GM12878 (cell line): ENCODE results near the gene MAP4K2. TPM values are rescaled to one million over a fixed set of nuclear protein-coding genes. Genes with fewer than 3 reads are reported as not detected.

Experiments
- ATAC-seq: fragments of 200-7000 bp; cut with Tn5 transposase; 3 replicates; pipeline ENCODE4 v1.9.1; 2020; ENCODE audit warnings: mild to moderate bottlenecking, moderate library complexity
- BruUV-seq: library from RNA; stranded (reverse); fragments of 400-500 nt; replicated peaks from 2 replicates; lab custom pipeline; 2021; lab: Mats Ljungman, UMichigan
- CTCF ChIA-PET: fragments of 300-600 bp; sonication (Branson Sonifier 250); formaldehyde crosslinking; extraction: SDS; loops from one replicate; lab custom pipeline; 2021; ENCODE audit warnings: inconsistent platforms; lab: Yijun Ruan, JAX
- POLR2A ChIA-PET: fragments of 350-600 bp; formaldehyde crosslinking; extraction: SDS; loops from one replicate; lab custom pipeline; 2021; ENCODE audit warnings: inconsistent platforms; lab: Charles Lee
- RAD21 ChIA-PET: fragments of 300-600 bp; sonication (Branson Sonifier 250); formaldehyde crosslinking; loops from one replicate; lab custom pipeline; 2023; ENCODE audit warnings: antibody characterized with exemption; ENCODE audit not compliant: unreplicated experiment; lab: Charles Lee
- SMC1A ChIA-PET: fragments of 300-600 bp; sonication (Branson Sonifier 250); formaldehyde crosslinking; loops from one replicate; lab custom pipeline; 2023; ENCODE audit not compliant: unreplicated experiment, uncharacterized antibody; lab: Charles Lee
- DNase-seq: peaks from one replicate; pipeline ENCODE4 v3.0.0-alpha.2; 2011; ENCODE audit warnings: low read depth, low spot score
- FAIRE-seq: peaks from 3 replicates; lab custom pipeline; 2011; peaks lifted over from hg19 to GRCh38; lab: Jason Lieb, UNC
- H2AFZ ChIP-seq: 2 replicates; pipeline ENCODE4 v1.6.0; 2011; ENCODE audit warnings: low read depth, low read length, control low read depth; ENCODE audit not compliant: control insufficient read depth
- H3K27ac ChIP-seq: 2 replicates; pipeline ENCODE4 v1.5.1; 2011; ENCODE audit warnings: control low read depth; ENCODE audit not compliant: control insufficient read depth, insufficient read depth
- H3K27me3 ChIP-seq, 2 experiments: replicated peaks in 1 of 2; 2 replicates each; pipeline versions ENCODE4 v1.6.0 to v1.6.1; 2011; ENCODE audit warnings: low read length in 1 of 2; ENCODE audit not compliant: control insufficient read depth in 2 of 2, insufficient read depth in 2 of 2
- H3K36me3 ChIP-seq, 2 experiments: 2 replicates each; pipeline ENCODE4 v1.5.1; 2011; ENCODE audit warnings: low read length in 1 of 2; ENCODE audit not compliant: control insufficient read depth in 2 of 2, insufficient read depth in 2 of 2
- H3K4me1 ChIP-seq: 2 replicates; pipeline ENCODE4 v1.6.1; 2011; ENCODE audit warnings: mild to moderate bottlenecking, low read length, moderate library complexity, mixed read lengths; ENCODE audit not compliant: control insufficient read depth, insufficient read depth
- H3K4me2 ChIP-seq: 2 replicates; pipeline ENCODE4 v1.6.0; 2011; ENCODE audit warnings: control low read depth; ENCODE audit not compliant: control insufficient read depth, insufficient read depth
- H3K4me3 ChIP-seq: fragments of 200-600 bp; sonication (generic); 2 replicates; pipeline ENCODE4 v1.5.1; 2016
- H3K79me2 ChIP-seq: 2 replicates; pipeline ENCODE4 v1.6.0; 2011; ENCODE audit warnings: low read length; ENCODE audit not compliant: control insufficient read depth, insufficient read depth
- H3K9ac ChIP-seq: 2 replicates; pipeline ENCODE4 v1.8.0; 2011; ENCODE audit warnings: low read length, control low read depth, mixed read lengths; ENCODE audit not compliant: control insufficient read depth, insufficient read depth
- H3K9me3 ChIP-seq: replicated peaks from 3 replicates; pipeline ENCODE4 v1.5.1; 2011; ENCODE audit warnings: mild to moderate bottlenecking, low read length; ENCODE audit not compliant: control insufficient read depth, insufficient read depth
- H4K20me1 ChIP-seq: 2 replicates; pipeline ENCODE4 v1.6.0; 2011; ENCODE audit not compliant: control insufficient read depth, insufficient read depth
- ATF3 ChIP-seq: IDR thresholded peaks from 2 replicates; pipeline ENCODE4 v1.6.1; 2011; ENCODE audit warnings: low read depth, mild to moderate bottlenecking, low read length, moderate library complexity, borderline replicate concordance; ENCODE audit errors: extremely low read depth
- BCL11A ChIP-seq: IDR thresholded peaks from 2 replicates; pipeline ENCODE4 v1.6.1; 2011; ENCODE audit warnings: low read depth, low read length
- BMI1 ChIP-seq: fragments of 450-650 bp; IDR thresholded peaks from 2 replicates; pipeline ENCODE4 v1.6.1; 2016; ENCODE audit warnings: mild to moderate bottlenecking, moderate library complexity, borderline replicate concordance
- ESRRA ChIP-seq: IDR thresholded peaks from 2 replicates; pipeline ENCODE4 v1.6.1; 2012; ENCODE audit warnings: mild to moderate bottlenecking, low read length, improper control_type of control experiment
- ETV6 ChIP-seq, 2 experiments: fragments of 450-650 bp in 1 of 2; IDR thresholded peaks in 1 of 2; conservative IDR thresholded peaks in 1 of 2; 2 replicates each; pipeline ENCODE4 v1.6.1; 2014; ENCODE audit warnings: antibody characterized with exemption in 1 of 2, borderline replicate concordance in 1 of 2, low read depth in 1 of 2, mild to moderate bottlenecking in 1 of 2, moderate library complexity in 1 of 2
- HCFC1 ChIP-seq: fragments of 150-350 bp; IDR thresholded peaks from 2 replicates; pipeline ENCODE4 v1.6.1; 2014; ENCODE audit warnings: low read length
- NR2C2 ChIP-seq: IDR thresholded peaks from 2 replicates; pipeline ENCODE4 v1.6.1; 2011; ENCODE audit warnings: borderline replicate concordance, low read depth; ENCODE audit not compliant: control insufficient read depth, insufficient read length
- PAX5 ChIP-seq: IDR thresholded peaks from 2 replicates; pipeline ENCODE4 v1.6.1; 2011; ENCODE audit warnings: low read depth, low read length, borderline replicate concordance
- PML ChIP-seq: IDR thresholded peaks from 2 replicates; pipeline ENCODE4 v1.6.1; 2012; ENCODE audit warnings: low read length, inconsistent platforms
- REST ChIP-seq: IDR thresholded peaks from 2 replicates; pipeline ENCODE4 v1.6.1; 2012; ENCODE audit warnings: mild to moderate bottlenecking, low read depth, low read length
- SMARCA5 ChIP-seq: fragments of 450-650 bp; IDR thresholded peaks from 2 replicates; pipeline ENCODE4 v1.6.1; 2017; ENCODE audit warnings: mild to moderate bottlenecking
- SPI1 ChIP-seq: IDR thresholded peaks from 2 replicates; pipeline ENCODE4 v1.6.1; 2011; ENCODE audit warnings: low read depth, mild to moderate bottlenecking, low read length, moderate library complexity, borderline replicate concordance; ENCODE audit not compliant: insufficient read depth
- TCF12 ChIP-seq: IDR thresholded peaks from 2 replicates; pipeline ENCODE4 v1.6.1; 2011; ENCODE audit warnings: low read depth, mild to moderate bottlenecking, low read length
- ZNF207 ChIP-seq: fragments of 450-650 bp; IDR thresholded peaks from 2 replicates; pipeline ENCODE4 v1.6.1; 2014; ENCODE audit warnings: antibody characterized with exemption, mild to moderate bottlenecking, borderline replicate concordance
- WGBS: methylation state at CpG from one replicate; pipeline ENCODE4 v1.1.6; 2016; ENCODE audit warnings: low lambda C conversion rate; ENCODE audit not compliant: insufficient replicate concordance, insufficient coverage; ENCODE audit errors: missing lambda C conversion rate; 5-methylcytosine and 5-hydroxymethylcytosine counted together
- in situ Hi-C: fragments of 300-500 bp; cut with MboI; formaldehyde crosslinking; loops from 9 replicates; pipeline ENCODE4 v1.14.3; 2018; ENCODE audit warnings: mixed read lengths
- intact Hi-C: fragments of 100-400 bp; cut with micrococcal nuclease; formaldehyde crosslinking; loops from one replicate; pipeline ENCODE4 v1.14.2; 2022; ENCODE audit not compliant: unreplicated experiment
- polyA plus RNA-seq, 11 experiments: library from polyadenylated mRNA; depleted of rRNA in 4 of 11; unstranded in 6 of 11; stranded (reverse) in 5 of 11; fragments of >200 nt; fragmentation: Nextera tagmentation in 4 of 11; fragmentation: Illumina TruSeq in 1 of 11; extraction: Ambion mirVana in 4 of 11; extraction: Trizol in 1 of 11; gene quantifications; 1 replicate in 1 of 11; 2 replicates in 10 of 11; pipeline versions ENCODE4 v1.2.1 to v1.2.3, GENCODE V29; 2011 to 2016; ENCODE audit warnings: inconsistent platforms in 2 of 11, missing spikeins in 2 of 11, low read depth in 1 of 11
- total RNA-seq, 4 experiments: library from RNA; depleted of rRNA in 3 of 4; stranded (reverse); fragments of >200 nt in 3 of 4; fragmentation: Illumina TruSeq in 1 of 4; extraction: Trizol in 1 of 4; gene quantifications; 2 replicates each; pipeline versions ENCODE4 v1.2.1 to v1.2.3, GENCODE V29; 2013 to 2021
- TF ChIP-seq, protein P1 (sequence below): fragments of 450-650 bp; IDR thresholded peaks from 2 replicates; pipeline ENCODE4 v1.6.1; 2018; ENCODE audit warnings: borderline replicate concordance, mild to moderate bottlenecking; ENCODE audit not compliant: partially characterized antibody

The MAP4K2 gene
- total and polyA plus RNA-seq, 10 of the 15 experiments (the other 5 are each of a cell fraction or from before 2014, with no cell fraction given): 0.98 to 78.1 (median 48.9) TPM

GRCh38 chr11:64833509-64833908, 30.5 kb upstream of the MAP4K2 start:
- intact Hi-C loops: no loop called here
- Histone ChIP-seq H3K4me2 (no peak overlapping the region), H4K20me1 (no peaks in the 10 kb centered on the region), H2AFZ (no peak overlapping the region), H3K27me3 (no peaks in the 10 kb centered on the region), H3K36me3 (no peaks in the 10 kb centered on the region), H3K9ac (no peak overlapping the region), H3K4me1 (peaks cover 3% of the 10 kb centered on the region; the same call in 1 of the 2 replicates), H3K9me3 (no peaks in the 10 kb centered on the region), H3K27ac (no peak overlapping the region), H3K79me2 (no peaks in the 10 kb centered on the region), H3K4me3 (no peak overlapping the region)
- WGBS: 69% methylated on average over 8 of the region's 10 CpGs
- TF ChIP-seq BMI1 (no peak), SPI1 (no peak), PAX5 (no peak), BCL11A (no peak), ESRRA (no peak), ETV6 (conservative IDR thresholded peaks at IDR 0.05 in 1 of 2, IDR thresholded peaks at IDR 0.05 in 1 of 2; ENCODE audit: borderline replicate concordance in 1 of 2, low read depth in 1 of 2) (no peak), HCFC1 (no peak), TCF12 (no peak), REST (no peak), PML (no peak), NR2C2 (no peak), ZNF207 (no peak), ATF3 (no peak), SMARCA5 (no peak)
- TF ChIP-seq, protein P1, sequence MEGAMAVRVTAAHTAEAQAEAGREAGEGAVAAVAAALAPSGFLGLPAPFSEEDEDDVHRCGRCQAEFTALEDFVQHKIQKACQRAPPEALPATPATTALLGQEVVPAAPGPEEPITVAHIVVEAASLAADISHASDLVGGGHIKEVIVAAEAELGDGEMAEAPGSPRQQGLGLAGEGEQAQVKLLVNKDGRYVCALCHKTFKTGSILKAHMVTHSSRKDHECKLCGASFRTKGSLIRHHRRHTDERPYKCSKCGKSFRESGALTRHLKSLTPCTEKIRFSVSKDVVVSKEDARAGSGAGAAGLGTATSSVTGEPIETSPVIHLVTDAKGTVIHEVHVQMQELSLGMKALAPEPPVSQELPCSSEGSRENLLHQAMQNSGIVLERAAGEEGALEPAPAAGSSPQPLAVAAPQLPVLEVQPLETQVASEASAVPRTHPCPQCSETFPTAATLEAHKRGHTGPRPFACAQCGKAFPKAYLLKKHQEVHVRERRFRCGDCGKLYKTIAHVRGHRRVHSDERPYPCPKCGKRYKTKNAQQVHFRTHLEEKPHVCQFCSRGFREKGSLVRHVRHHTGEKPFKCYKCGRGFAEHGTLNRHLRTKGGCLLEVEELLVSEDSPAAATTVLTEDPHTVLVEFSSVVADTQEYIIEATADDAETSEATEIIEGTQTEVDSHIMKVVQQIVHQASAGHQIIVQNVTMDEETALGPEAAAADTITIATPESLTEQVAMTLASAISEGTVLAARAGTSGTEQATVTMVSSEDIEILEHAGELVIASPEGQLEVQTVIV: no peak
- BruUV-seq: no TSS peak
- ChIA-PET POLR2A (no interaction called here), SMC1A (no interaction called here), RAD21 (no interaction called here), CTCF (no interaction called here)
- in situ Hi-C loops: no loop called here
- DNase-seq: no peak
- FAIRE-seq: no peak
- ATAC-seq: no peak
